HT-29 (cell line): ENCODE measurements around the gene KRTAP10-5. TPM values are rescaled to one million over a fixed set of nuclear protein-coding genes. Genes with fewer than 3 reads are reported as not detected.
"Not testable (repeated sequence)": the region's sequence is repeated elsewhere in the genome, so short reads cannot be mapped to it uniquely, and the experiment has no call there.

Source experiments
- DNase-seq: peaks from one replicate; pipeline ENCODE4 v3.0.0-alpha.2; 2015; ENCODE audit warnings: low spot score
- total RNA-seq: library from RNA; depleted of rRNA; stranded (reverse); fragments of >200 nt; shearing (Covaris generic); gene quantifications from 2 replicates; pipeline ENCODE4 v1.2.3, GENCODE V29; 2014

The KRTAP10-5 gene
- total RNA-seq, 1 experiment from 2014 or later = not detected

GRCh38 chr21:44611551-44611950 lies 31.1 kb upstream of the KRTAP10-5 start:
- DNase-seq = no peak

- DNase-seq = not testable (repeated sequence)
Measured at GRCh38 chr21:44610157-44610843, 29.9 kb upstream of the KRTAP10-5 start.

- no peak for DNase-seq
Measured at GRCh38 chr21:44609193-44609592, 28.8 kb upstream of the KRTAP10-5 start.

GRCh38 chr21:44606495-44606894 lies 26.1 kb upstream of the KRTAP10-5 start:
- no peak for DNase-seq

- no peak for DNase-seq
Measured at GRCh38 chr21:44603911-44604310, 23.5 kb upstream of the KRTAP10-5 start.

- no peak for DNase-seq
Measured at GRCh38 chr21:44603109-44603875, 22.9 kb upstream of the KRTAP10-5 start.

GRCh38 chr21:44602463-44602850 lies 22.1 kb upstream of the KRTAP10-5 start:
- DNase-seq = no peak

DNA sequence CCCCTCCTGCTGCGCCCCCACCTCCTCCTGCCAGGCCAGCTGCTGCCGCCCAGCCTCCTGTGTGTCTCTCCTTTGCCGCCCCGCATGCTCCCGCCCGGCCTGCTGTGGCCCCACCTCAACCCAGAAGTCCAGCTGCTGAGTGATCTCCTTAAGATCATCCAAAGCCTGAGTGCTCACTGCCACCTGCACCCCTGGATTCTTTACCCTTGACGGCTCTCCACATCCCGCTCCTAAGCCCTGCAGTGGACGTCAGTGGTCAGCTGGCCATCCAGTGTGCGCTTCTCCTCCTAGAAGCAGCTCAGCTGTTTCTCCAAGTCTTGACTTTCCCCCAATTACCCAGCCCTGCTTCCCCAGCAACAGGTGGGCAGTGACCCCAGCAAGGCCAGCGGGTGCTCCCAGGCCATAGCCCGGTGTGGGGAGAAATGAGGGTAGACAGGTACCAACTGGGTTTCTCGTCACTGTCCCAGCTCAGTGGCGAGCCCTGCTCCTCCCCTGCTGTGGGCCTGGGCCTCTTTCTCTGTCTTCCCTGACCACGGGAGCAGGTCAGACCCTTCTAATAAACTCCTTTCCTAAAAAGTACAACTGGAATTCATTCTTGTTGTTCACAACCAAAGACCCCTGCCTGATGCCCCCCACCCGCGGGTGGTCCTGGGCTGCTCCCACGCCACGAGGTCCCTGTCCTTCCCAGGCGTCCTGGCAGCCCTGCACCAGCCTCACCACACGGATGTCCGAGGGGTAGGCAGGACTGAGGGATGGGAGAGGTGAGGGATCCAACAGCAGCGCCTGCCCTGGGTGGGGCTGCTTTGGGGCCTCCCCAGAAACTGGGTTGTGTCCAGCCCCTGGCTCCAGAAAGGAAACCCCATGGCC lies 21.4 kb upstream of the KRTAP10-5 start:
- DNase-seq = no peak

- DNase-seq = not testable (repeated sequence)
Measured at GRCh38 chr21:44601091-44601490, 20.7 kb upstream of the KRTAP10-5 start.

GRCh38 chr21:44600118-44600978 lies 19.9 kb upstream of the KRTAP10-5 start, which contains the start of gene KRTAP10-7:
Gene KRTAP10-7, plus strand, starts transcription at chr21:44600597. Its CDS starts 25 bp downstream, at chr21:44600622.
- not testable (repeated sequence) for DNase-seq

- DNase-seq = no peak
Measured at GRCh38 chr21:44599264-44600029, 19.0 kb upstream of the KRTAP10-5 start.

DNA sequence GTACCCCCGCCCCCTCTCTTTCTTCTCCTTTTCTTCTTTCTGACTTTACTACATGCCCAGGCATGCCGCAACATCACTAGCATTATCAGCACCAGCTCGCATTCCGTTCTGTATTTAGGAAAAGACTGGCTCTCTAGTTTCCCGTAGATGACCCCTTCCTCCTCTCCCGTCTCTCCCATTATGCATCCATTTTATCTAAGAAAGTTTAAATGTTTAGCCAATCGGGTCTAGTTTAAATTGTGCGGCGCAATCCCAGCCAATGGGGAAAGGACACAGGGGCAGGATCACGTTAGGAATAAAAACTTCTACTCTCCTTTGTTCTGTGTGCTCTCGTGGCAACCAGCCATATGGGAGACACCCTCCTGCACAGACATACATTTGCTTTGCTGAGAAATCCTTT lies 17.7 kb upstream of the KRTAP10-5 start:
- no peak for DNase-seq

- DNase-seq = no peak
Measured at GRCh38 chr21:44596068-44596725, 15.8 kb upstream of the KRTAP10-5 start.

- no peak for DNase-seq
Measured at GRCh38 chr21:44595524-44595923, 15.1 kb upstream of the KRTAP10-5 start.

DNA sequence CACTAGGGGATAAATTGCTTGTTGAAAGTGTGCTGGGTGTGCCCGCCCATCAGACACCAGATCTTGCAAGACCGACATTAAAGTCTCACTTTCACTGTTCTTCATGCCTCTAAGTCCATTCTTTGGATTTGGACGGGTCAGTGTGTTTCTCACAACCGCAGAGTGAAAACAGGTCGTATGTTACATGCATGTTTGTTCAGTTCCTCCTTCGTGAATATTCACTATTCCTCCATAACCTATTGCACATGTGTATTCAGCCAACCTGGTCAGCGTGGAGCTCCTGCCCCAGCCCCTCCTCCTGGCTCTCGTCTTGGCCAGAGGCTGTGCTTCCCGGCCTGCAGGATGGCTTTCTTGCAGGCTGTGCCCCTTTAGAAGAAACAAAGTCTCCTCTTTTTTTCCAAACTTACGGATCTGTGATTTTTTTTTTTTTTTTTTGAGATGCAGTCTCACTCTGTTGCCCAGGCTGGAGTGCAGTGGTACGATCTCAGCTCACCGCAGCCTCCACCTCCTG lies 14.1 kb upstream of the KRTAP10-5 start:
- DNase-seq = no peak

- DNase-seq = no peak
Measured at GRCh38 chr21:44593598-44594405, 13.4 kb upstream of the KRTAP10-5 start.

- DNase-seq = no peak
Measured at GRCh38 chr21:44592446-44593311, 12.3 kb upstream of the KRTAP10-5 start, which contains the start of gene KRTAP10-6. Gene KRTAP10-6, minus strand, starts transcription at chr21:44592505. Its CDS starts 21 bp downstream, at chr21:44592484.

DNA sequence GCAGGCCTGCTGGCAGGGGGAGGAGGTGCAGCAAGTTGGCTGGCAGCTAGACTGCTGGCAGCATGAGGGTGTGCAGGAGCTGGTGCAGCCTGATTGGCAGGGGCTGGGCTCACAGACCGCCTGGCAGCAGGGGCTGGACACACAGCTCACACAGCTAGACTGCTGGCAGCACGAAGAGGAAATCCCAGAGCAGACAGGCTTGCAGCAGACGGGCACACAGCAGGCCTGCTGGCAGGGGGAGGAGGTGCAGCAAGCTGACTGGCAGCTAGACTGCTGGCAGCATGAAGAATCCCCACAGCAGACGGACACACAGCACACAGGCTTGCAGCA lies 11.4 kb upstream of the KRTAP10-5 start:
- not testable (repeated sequence) for DNase-seq
